B cell (primary cell): ENCODE results near the gene PYCARD. TPM values are rescaled to one million over a fixed set of nuclear protein-coding genes. Genes with fewer than 3 reads are reported as not detected.

ENCODE experiments used
- ATAC-seq: fragments of 200-7000 bp; cut with Tn5 transposase; one replicate; pipeline ENCODE4 v1.10.0; 2021; ENCODE audit warnings: low read depth, mild to moderate bottlenecking, moderate number of reproducible peaks, moderate library complexity
- CTCF ChIA-PET: fragments of 350-600 bp; sonication (Branson Sonifier 250); formaldehyde crosslinking; loops from one replicate; lab custom pipeline; 2021; ENCODE audit warnings: antibody characterized with exemption, inconsistent platforms; lab: Charles Lee
- POLR2A ChIA-PET: fragments of 350-600 bp; sonication (Branson Sonifier 250); formaldehyde crosslinking; loops from one replicate; lab custom pipeline; 2021; ENCODE audit warnings: antibody characterized with exemption; lab: Charles Lee
- DNase-seq: peaks from one replicate; pipeline ENCODE4 v3.0.0; 2013
- H2AFZ ChIP-seq: 2 replicates; pipeline ENCODE4 v1.6.1; 2012; ENCODE audit warnings: mild to moderate bottlenecking, low read depth, low read length; ENCODE audit not compliant: insufficient read depth, poor library complexity, severe bottlenecking
- H3K27ac ChIP-seq, 2 donors: 1 replicate in 1 of 2; 2 replicates in 1 of 2; pipeline ENCODE4 v1.5.1; 2012 to 2013; ENCODE audit warnings: low read length in 2 of 2, mild to moderate bottlenecking in 2 of 2, moderate library complexity in 1 of 2
- H3K27me3 ChIP-seq, 4 experiments: fragments of 200-600 bp in 1 of 4; sonication (generic) in 1 of 4; replicated peaks in 1 of 4; 1 replicate in 2 of 4; 2 replicates in 2 of 4; pipeline versions ENCODE4 v1.6.1 to v1.7.0; 2013 to 2016; ENCODE audit warnings: low read length in 3 of 4, mild to moderate bottlenecking in 2 of 4, mixed read lengths in 1 of 4, moderate library complexity in 1 of 4; ENCODE audit not compliant: insufficient read depth in 4 of 4, control insufficient read depth in 3 of 4; ENCODE audit errors: control extremely low read depth in 1 of 4
- H3K36me3 ChIP-seq, 2 experiments: replicated peaks in 1 of 2; 1 replicate in 1 of 2; 2 replicates in 1 of 2; pipeline versions ENCODE4 v1.6.1 to v1.7.1; 2013; ENCODE audit warnings: low read length in 1 of 2; ENCODE audit not compliant: insufficient read depth in 2 of 2, control insufficient read depth in 1 of 2; ENCODE audit errors: control extremely low read depth in 1 of 2, extremely low read depth in 1 of 2
- H3K4me1 ChIP-seq, 2 donors: fragments of 200-600 bp in 1 of 2; sonication (generic) in 1 of 2; 1 replicate in 1 of 2; 2 replicates in 1 of 2; pipeline versions ENCODE4 v1.5.1 to v1.6.1; 2013 to 2017; ENCODE audit warnings: low read length in 2 of 2; ENCODE audit not compliant: control insufficient read depth in 2 of 2, insufficient read depth in 2 of 2
- H3K4me2 ChIP-seq: replicated peaks from 2 replicates; pipeline ENCODE3; 2012; ENCODE audit warnings: mild to moderate bottlenecking, low read depth, low read length; ENCODE audit not compliant: poor library complexity, severe bottlenecking
- H3K4me3 ChIP-seq, 5 experiments: fragments of 200-600 bp in 1 of 5; sonication (generic) in 1 of 5; 1 replicate in 3 of 5; 2 replicates in 2 of 5; pipeline versions ENCODE4 v1.5.1 to v1.7.0; 2011 to 2016; ENCODE audit warnings: low read length in 4 of 5, mild to moderate bottlenecking in 4 of 5, low read depth in 2 of 5, control low read depth in 1 of 5, moderate library complexity in 1 of 5; ENCODE audit not compliant: insufficient read depth in 1 of 5; ENCODE audit errors: control extremely low read depth in 1 of 5, extremely low read depth in 1 of 5
- H3K79me2 ChIP-seq: fragments of 200-600 bp; sonication (generic); one replicate; pipeline ENCODE4 v1.6.0; 2016; ENCODE audit warnings: low read length; ENCODE audit not compliant: control insufficient read depth, insufficient read depth
- H3K9ac ChIP-seq: fragments of 200-600 bp; sonication (generic); 2 replicates; pipeline ENCODE4 v1.6.1; 2017; ENCODE audit warnings: mild to moderate bottlenecking, low read length, moderate library complexity
- H3K9me3 ChIP-seq, 3 donors: one replicate each; pipeline versions ENCODE4 v1.6.1 to v1.7.1; 2013; ENCODE audit warnings: low read length in 2 of 3; ENCODE audit not compliant: control insufficient read depth in 2 of 3, insufficient read depth in 1 of 3; ENCODE audit errors: control extremely low read depth in 1 of 3
- H4K20me1 ChIP-seq: 2 replicates; pipeline ENCODE4 v1.6.0; 2012; ENCODE audit warnings: mild to moderate bottlenecking, low read length; ENCODE audit not compliant: insufficient read depth, control insufficient read depth, poor library complexity, severe bottlenecking
- H3K27ac Mint-ChIP-seq: one replicate; pipeline ENCODE4 v1.8.0; 2021; ENCODE audit warnings: mixed read lengths
- H3K27me3 Mint-ChIP-seq: one replicate; pipeline ENCODE4 v1.8.0; 2021; ENCODE audit warnings: mixed read lengths
- H3K4me1 Mint-ChIP-seq: one replicate; pipeline ENCODE4 v1.8.0; 2021; ENCODE audit warnings: mixed read lengths
- H3K4me3 Mint-ChIP-seq: one replicate; pipeline ENCODE4 v1.8.0; 2021; ENCODE audit warnings: mixed read lengths
- H3K9me3 Mint-ChIP-seq: one replicate; pipeline ENCODE4 v1.8.0; 2022; ENCODE audit warnings: mixed read lengths; ENCODE audit not compliant: insufficient read depth
- CTCF ChIP-seq: fragments of 200-600 bp; IDR thresholded peaks from one replicate; pipeline ENCODE4 v1.8.0; 2022; ENCODE audit warnings: antibody characterized with exemption, mild to moderate bottlenecking
- EZH2 ChIP-seq: IDR thresholded peaks from 2 replicates; pipeline ENCODE4 v1.6.1; 2012; ENCODE audit warnings: borderline replicate concordance, low read depth, mild to moderate bottlenecking, moderate library complexity, low read length; ENCODE audit not compliant: insufficient read depth, poor library complexity, severe bottlenecking
- WGBS: methylation state at CpG from one replicate; pipeline ENCODE4 v1.1.5; 2013; ENCODE audit warnings: missing lambda C conversion rate; ENCODE audit not compliant: insufficient coverage; 5-methylcytosine and 5-hydroxymethylcytosine counted together
- intact Hi-C: fragments of 100-400 bp; cut with micrococcal nuclease; formaldehyde crosslinking; loops from one replicate; pipeline ENCODE4 v1.10.0; 2022
- polyA plus RNA-seq: library from polyadenylated mRNA; depleted of rRNA; stranded (reverse); fragments of >200 nt; gene quantifications from 2 replicates; pipeline ENCODE4 v1.2.3, GENCODE V29; 2012
- total RNA-seq, 2 donors: library from RNA; stranded (reverse); fragments of 120-200 nt in 1 of 2; gene quantifications; 1 replicate in 1 of 2; 2 replicates in 1 of 2; pipeline versions ENCODE4 v1.2.3 to v1.2.4, GENCODE V29; 2013 to 2022

Gene PYCARD
- total and polyA plus RNA-seq, 2 donors (not counting 1 experiment from before 2014, with no cell fraction given) = 35.7 to 72.0 TPM

GRCh38 chr16:31181102-31181830 is 21.3 kb downstream of the PYCARD start:
- H3K4me3 ChIP-seq = peak overlapping the region; percentile 58 to 98 (median 91)
- WGBS = 6% methylated on average over 22 of the region's 31 CpGs
- ChIA-PET CTCF (interaction anchor here (1.6 to 2.3 kb wide), 3 partner anchors 20 to 279 kb away, joined by 3 to 17 read pairs (median 5); no protein-coding TSS in a partner anchor), POLR2A (interaction anchor here (1.3 to 3.3 kb wide), 11 partner anchors 15 to 278 kb away, joined by 3 to 44 read pairs (median 8); partner anchors contain the start of genes ARMC5, KAT8, PYCARD and PYDC1)
- H3K4me3 Mint-ChIP-seq = peak overlapping the region; percentile 99
- peaks cover 70% of the 10 kb centered on the region for H3K4me1 Mint-ChIP-seq
- H4K20me1 ChIP-seq = peaks cover 57% of the 10 kb centered on the region
- no peaks in the 10 kb centered on the region for H3K9me3 Mint-ChIP-seq
- H3K4me1 ChIP-seq = peaks cover 41 to 61% of the 10 kb centered on the region in 2 donors
- H2AFZ ChIP-seq = no peak overlapping the region
- TF ChIP-seq CTCF (no peak), EZH2 (no peak)
- H3K79me2 ChIP-seq = peaks cover 75% of the 10 kb centered on the region
- H3K9ac ChIP-seq = peak overlapping the region; percentile 96
- no peaks in the 10 kb centered on the region for H3K27me3 ChIP-seq
- intact Hi-C loops = loop anchor here (10.0 kb wide), 2 partner anchors 76 to 694 kb away; partner anchors contain the start of genes BCKDK and ZNF267
- H3K27me3 Mint-ChIP-seq = no peaks in the 10 kb centered on the region
- H3K36me3 ChIP-seq = peaks cover 13 to 40% of the 10 kb centered on the region in 2 experiments
- H3K27ac ChIP-seq = peak overlapping the region; percentile 33 to 93
- DNase-seq (peak; percentile 63), ATAC-seq (no peak)
- H3K4me2 ChIP-seq = peak overlapping the region; percentile 87
- no peaks in the 10 kb centered on the region for H3K9me3 ChIP-seq
- peak overlapping the region; percentile 100 for H3K27ac Mint-ChIP-seq
